Superior temporal gyrus (tissue), 1 donor: ENCODE measurements around the gene FADD.

Experiments used
- DNase-seq: peaks from one replicate; pipeline ENCODE4 v3.0.0-alpha.2; 2016; ENCODE audit errors: extremely low spot score

Gene FADD

GRCh38 chr11:70233962-70234361 lies 30.9 kb downstream of the FADD start:
- DNase-seq = no peak

- DNase-seq = no peak
Measured at GRCh38 chr11:70240337-70240736, 37.2 kb downstream of the FADD start.

DNA sequence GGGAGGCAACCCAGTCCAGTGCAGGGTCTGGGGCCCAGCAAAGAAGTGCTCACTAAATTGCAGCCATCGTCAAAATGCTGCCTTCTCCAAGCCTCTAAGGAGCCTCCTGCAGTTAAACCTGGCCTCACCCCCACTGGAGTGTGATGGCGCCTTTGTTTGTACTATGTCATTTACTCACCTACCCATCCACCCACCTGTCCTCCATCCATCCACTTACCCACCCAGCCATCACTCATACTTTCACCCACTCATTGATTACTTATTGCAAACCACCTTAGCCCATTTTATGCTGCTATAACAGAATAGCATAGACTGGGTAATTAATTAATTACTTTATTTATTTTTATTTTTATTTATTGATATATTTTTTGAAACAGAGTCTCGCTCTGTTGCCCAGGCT lies 38.6 kb downstream of the FADD start:
- no peak for DNase-seq

DNA sequence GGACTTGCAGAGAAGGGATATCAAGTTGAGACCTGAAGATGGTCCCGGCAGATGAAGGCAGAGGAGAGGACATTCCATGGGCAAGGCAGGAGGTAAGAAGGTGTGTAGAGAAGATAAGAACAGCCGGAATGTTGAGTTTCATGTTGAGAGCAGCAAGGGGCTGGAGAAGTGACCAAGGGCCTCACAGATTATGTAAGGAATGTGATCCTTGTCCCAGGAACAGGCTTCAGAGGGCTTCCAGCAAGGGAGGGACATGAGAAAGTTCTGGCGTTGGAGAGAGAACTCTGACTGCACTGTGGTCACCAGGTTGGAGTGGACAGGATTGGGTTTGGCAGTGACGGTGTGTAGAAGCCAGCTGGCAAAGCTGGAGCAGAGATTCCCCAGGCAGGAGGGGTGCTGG lies 39.8 kb downstream of the FADD start:
- no peak for DNase-seq

DNA sequence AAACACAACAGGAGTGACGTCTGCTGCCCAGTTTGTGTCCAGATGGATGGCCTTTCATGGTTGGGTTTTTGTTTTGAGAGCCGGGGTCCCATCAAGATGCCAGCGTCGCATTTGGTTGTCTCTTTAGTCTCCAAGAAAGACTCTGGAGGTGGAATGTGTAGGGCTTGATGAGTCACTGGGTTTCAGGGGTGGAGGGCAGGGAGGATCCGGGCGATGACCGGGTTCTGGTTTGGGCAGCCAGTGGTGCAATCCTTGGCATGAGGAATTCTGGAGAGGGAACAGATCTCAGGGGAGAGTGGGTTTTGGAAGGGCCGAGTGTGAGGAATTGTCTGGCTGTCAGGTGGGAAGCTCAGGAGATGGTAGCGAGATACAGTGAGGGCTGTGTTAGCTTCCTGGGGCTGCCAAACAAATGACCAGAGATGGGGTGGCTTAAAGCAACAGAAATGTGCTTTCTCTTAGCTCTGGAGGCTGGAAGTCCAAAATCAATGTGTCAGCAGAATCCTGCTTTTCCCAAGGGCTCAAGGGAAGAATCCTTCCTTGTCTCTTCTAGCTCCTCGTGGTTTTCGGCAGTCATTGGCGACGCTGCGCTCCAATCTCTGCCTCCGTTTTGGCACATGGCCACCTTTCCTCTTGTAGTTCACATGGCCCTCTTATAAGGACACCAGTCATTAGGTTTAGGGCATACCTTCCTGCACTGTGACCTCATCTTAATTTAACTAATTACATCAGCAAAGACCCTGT lies 41.0 kb downstream of the FADD start:
- no peak for DNase-seq

GRCh38 chr11:70244698-70245097 lies 41.6 kb downstream of the FADD start:
- no peak for DNase-seq

- DNase-seq = no peak
Measured at GRCh38 chr11:70246196-70246595, 43.1 kb downstream of the FADD start.

DNA sequence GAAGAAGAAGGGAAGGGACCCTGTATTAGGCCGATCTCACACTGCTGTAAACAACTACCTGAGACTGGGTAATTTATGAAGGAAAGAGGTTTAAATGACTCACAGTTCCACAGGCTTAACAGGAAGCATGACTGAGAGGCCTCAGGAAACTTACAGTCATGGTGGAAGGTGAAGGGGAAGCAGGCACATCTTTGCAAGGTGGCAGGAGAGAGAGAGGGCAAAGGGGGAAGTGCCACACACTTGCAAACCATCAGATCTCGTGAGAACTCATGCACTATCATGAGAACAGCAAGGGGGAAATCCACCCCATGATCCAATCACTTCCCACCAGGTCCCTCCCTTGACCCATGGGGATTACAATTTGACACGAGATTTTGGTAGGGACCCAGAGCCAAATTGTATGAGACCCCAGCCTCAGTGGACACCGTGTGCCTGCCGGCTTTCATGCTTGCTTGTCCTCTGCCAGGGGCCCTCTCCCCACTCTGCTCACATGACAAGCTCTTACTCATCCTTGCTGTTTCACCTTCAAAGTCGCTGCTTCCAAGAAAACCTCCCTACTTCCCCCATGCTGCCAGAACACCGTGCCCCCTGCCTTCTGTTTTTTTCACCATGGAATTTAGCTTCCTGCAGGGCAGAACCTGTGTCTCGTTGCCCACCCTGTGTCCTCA lies 44.1 kb downstream of the FADD start:
- DNase-seq = no peak

- DNase-seq = no peak
Measured at GRCh38 chr11:70247710-70248072, 44.6 kb downstream of the FADD start.

DNA sequence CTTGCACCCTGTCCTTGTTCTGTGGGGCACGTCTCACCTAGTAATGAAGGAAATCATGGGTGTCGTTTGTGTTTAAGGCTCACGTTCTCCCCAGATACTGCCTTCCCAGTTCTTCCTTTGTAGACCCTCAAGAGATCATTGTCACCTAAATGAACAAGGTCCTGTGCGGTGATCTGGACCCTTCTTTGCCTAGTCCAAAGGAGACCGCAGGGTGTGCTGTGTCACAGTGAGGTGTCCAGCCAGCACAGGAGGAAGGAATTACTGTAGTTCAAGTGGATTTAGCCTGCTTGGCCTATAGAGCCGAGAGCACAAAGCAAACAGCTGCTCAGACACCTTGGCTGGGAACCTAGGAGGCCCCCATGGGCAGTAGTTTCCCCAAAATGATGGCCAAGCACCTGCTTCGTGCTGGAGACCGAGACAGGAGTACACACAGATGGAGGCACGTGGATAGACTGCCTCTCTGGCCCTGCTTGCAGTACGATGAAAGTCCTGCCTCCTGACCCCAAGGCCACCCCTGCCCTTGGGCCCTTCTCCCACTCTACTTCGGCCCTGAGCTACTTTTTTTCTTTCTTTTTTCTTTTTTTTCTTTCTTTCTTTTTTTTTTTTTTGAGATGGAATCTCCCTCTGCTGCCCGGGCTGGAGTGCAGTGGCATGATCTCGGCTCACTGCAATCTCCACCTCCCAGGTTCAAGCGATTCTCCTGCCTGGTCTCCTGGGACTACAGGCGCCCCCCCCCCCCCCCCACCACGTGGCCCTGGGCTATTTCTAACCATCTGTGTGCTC lies 48.0 kb downstream of the FADD start:
- no peak for DNase-seq

DNA sequence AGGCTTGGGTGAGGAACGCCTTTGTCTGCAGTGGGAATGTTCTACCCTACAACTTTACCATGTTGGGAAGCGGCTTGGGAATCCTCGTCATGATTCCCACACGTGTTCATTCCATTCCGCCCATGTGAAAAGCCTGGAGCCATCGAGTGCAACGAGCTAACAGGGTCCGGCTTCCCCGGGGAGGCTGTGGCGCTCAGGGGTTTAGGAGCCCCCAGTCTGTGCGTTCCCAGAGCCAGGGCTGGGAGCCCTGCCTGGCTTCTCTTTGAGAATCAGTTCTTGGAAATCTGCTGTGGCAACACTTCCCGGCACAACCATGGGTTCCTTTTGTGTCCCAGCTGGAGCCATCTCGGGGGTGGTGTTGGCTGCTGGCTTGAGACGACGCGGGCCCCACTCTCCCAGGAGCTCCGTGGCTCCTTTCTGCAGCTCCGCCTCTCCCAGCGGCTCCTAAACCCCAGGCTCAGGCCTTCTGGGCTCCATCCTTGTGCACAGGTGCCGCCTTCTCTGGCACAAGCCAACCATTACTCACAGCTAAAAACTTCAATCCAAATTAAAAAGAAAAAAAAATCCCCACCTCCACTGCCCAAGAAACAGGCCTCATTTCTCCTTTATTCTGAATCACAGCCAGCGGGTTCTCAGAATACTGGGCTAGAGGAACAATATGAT lies 48.7 kb downstream of the FADD start:
- no peak for DNase-seq

DNA sequence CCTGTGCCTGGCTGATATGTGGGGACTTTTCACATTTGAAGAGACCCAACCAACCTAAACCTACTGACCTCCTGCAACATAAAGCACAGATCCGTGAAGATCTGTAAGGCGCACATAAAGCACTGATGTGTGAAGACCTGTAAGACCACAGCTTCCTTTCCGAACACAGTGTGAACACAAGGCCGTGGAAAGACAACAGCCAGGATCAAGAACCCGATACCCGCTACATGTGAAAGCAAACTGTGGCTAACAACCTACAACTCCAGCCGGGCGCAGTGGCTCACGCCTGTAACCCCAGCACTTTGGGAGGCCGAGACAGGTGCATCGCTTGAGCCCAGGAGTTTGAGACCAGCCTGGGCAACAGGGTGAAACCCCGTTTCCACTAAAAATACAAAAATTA lies 49.7 kb downstream of the FADD start:
- no peak for DNase-seq

GRCh38 chr11:70255477-70256116 lies 52.5 kb downstream of the FADD start:
- no peak for DNase-seq
